Endothelial cell of umbilical vein (primary cell): ENCODE results near the gene TIMM8B. TPM values are rescaled to one million over a fixed set of nuclear protein-coding genes. Genes with fewer than 3 reads are reported as not detected.

Experiments
- BruUV-seq: library from RNA; stranded (reverse); fragments of 400-500 nt; replicated peaks from 2 replicates; lab custom pipeline; 2021; lab: Mats Ljungman, UMichigan
- CTCF ChIA-PET: fragments of 300-600, 350-600 bp; sonication (Branson Sonifier 250); formaldehyde crosslinking; loops from one replicate; lab custom pipeline; 2021; ENCODE audit warnings: antibody characterized with exemption, inconsistent platforms; lab: Charles Lee
- POLR2A ChIA-PET: fragments of 300-600, 350-600 bp; sonication (Branson Sonifier 250); formaldehyde crosslinking; loops from one replicate; lab custom pipeline; 2021; ENCODE audit warnings: antibody characterized with exemption, inconsistent platforms; lab: Charles Lee
- DNase-seq: peaks from one replicate; pipeline ENCODE4 v3.0.0-alpha.2; 2011; ENCODE audit warnings: low read depth, low spot score
- FAIRE-seq: peaks from 2 replicates; lab custom pipeline; 2011; peaks lifted over from hg19 to GRCh38; lab: Jason Lieb, UNC
- H2AFZ ChIP-seq: 2 replicates; pipeline ENCODE4 v1.6.0; 2012; ENCODE audit warnings: low read depth, low read length, control low read depth, inconsistent platforms
- H3K27ac ChIP-seq: 2 replicates; pipeline ENCODE4 v1.5.1; 2011; ENCODE audit warnings: low read depth, mild to moderate bottlenecking, control low read depth, low read length, moderate library complexity; ENCODE audit not compliant: insufficient read depth
- H3K27me3 ChIP-seq, 2 experiments: 2 replicates each; pipeline versions ENCODE4 v1.6.0 to v1.6.1; 2011; ENCODE audit warnings: low read length in 2 of 2, mixed read lengths in 1 of 2; ENCODE audit not compliant: control insufficient read depth in 2 of 2, insufficient read depth in 2 of 2
- H3K36me3 ChIP-seq, 2 experiments: 2 replicates in 1 of 2; 3 replicates in 1 of 2; pipeline ENCODE4 v1.5.1; 2011; ENCODE audit warnings: low read length in 2 of 2, mild to moderate bottlenecking in 1 of 2, moderate library complexity in 1 of 2; ENCODE audit not compliant: control insufficient read depth in 2 of 2, insufficient read depth in 2 of 2; ENCODE audit errors: extremely low read depth in 1 of 2
- H3K4me1 ChIP-seq: 3 replicates; pipeline ENCODE4 v1.5.1; 2011; ENCODE audit warnings: mild to moderate bottlenecking, low read length; ENCODE audit not compliant: control insufficient read depth, insufficient read depth; ENCODE audit errors: extremely low read depth
- H3K4me2 ChIP-seq: 2 replicates; pipeline ENCODE4 v1.6.1; 2011; ENCODE audit warnings: low read length, control low read depth, mixed read lengths; ENCODE audit not compliant: insufficient read depth
- H3K4me3 ChIP-seq, 3 experiments: fragments of 200-600 bp in 1 of 3; sonication (generic), shearing (Covaris generic) in 1 of 3; replicated peaks in 1 of 3; 2 replicates each; pipeline ENCODE4 v1.5.1; 2011 to 2016; ENCODE audit warnings: control low read depth in 3 of 3, low read length in 3 of 3, mild to moderate bottlenecking in 2 of 3, inconsistent platforms in 1 of 3, low read depth in 1 of 3, moderate library complexity in 1 of 3; ENCODE audit not compliant: insufficient read depth in 1 of 3
- H3K79me2 ChIP-seq: 2 replicates; pipeline ENCODE4 v1.6.0; 2012; ENCODE audit warnings: low read length, inconsistent platforms; ENCODE audit not compliant: control insufficient read depth, insufficient read depth
- H3K9ac ChIP-seq: replicated peaks from 2 replicates; pipeline ENCODE3; 2011; ENCODE audit warnings: low read length, control low read depth; ENCODE audit not compliant: insufficient read depth; ENCODE audit errors: extremely low read depth
- H3K9me1 ChIP-seq: replicated peaks from 3 replicates; pipeline ENCODE4 v1.6.0; 2011; ENCODE audit warnings: mild to moderate bottlenecking, low read length; ENCODE audit not compliant: control insufficient read depth, insufficient read depth; ENCODE audit errors: extremely low read depth
- H3K9me3 ChIP-seq: replicated peaks from 2 replicates; pipeline ENCODE4 v1.5.1; 2012; ENCODE audit warnings: low read length, inconsistent platforms; ENCODE audit not compliant: control insufficient read depth, insufficient read depth
- H4K20me1 ChIP-seq: replicated peaks from 2 replicates; pipeline ENCODE3; 2011; ENCODE audit warnings: mild to moderate bottlenecking, low read length; ENCODE audit not compliant: control insufficient read depth, insufficient read depth; ENCODE audit errors: extremely low read depth
- CTCF ChIP-seq, 2 donors: IDR thresholded peaks; 1 replicate in 1 of 2; 2 replicates in 1 of 2; pipeline ENCODE4 v1.5.1; 2011; ENCODE audit warnings: low read length in 2 of 2, mild to moderate bottlenecking in 2 of 2, moderate library complexity in 2 of 2, control low read depth in 1 of 2, inconsistent platforms in 1 of 2, low read depth in 1 of 2; ENCODE audit not compliant: insufficient read depth in 1 of 2; ENCODE audit errors: extremely low read depth in 1 of 2
- EZH2 ChIP-seq: IDR thresholded peaks from 2 replicates; pipeline ENCODE4 v1.6.1; 2012; ENCODE audit warnings: borderline replicate concordance, low read depth, mild to moderate bottlenecking, moderate library complexity, low read length, inconsistent platforms; ENCODE audit not compliant: severe bottlenecking
- FOS ChIP-seq: IDR thresholded peaks from 2 replicates; pipeline ENCODE4 v1.6.1; 2011; ENCODE audit warnings: mild to moderate bottlenecking, low read length, moderate library complexity, borderline replicate concordance; ENCODE audit not compliant: insufficient read depth
- GATA2 ChIP-seq: IDR thresholded peaks from 2 replicates; pipeline ENCODE4 v1.7.0; 2011; ENCODE audit warnings: low read depth, mild to moderate bottlenecking, moderate library complexity, mixed read lengths, low read length; ENCODE audit not compliant: insufficient read length, insufficient read depth
- JUN ChIP-seq: IDR thresholded peaks from 2 replicates; pipeline ENCODE4 v1.6.1; 2011; ENCODE audit warnings: borderline replicate concordance, low read depth; ENCODE audit not compliant: insufficient read length, insufficient read depth
- MAX ChIP-seq: IDR thresholded peaks from 2 replicates; pipeline ENCODE4 v1.6.1; 2011; ENCODE audit not compliant: insufficient read depth, insufficient read length
- MYC ChIP-seq: IDR thresholded peaks from one replicate; pipeline ENCODE4 v1.6.1; 2011; ENCODE audit warnings: mild to moderate bottlenecking, low read depth, low read length
- POLR2A ChIP-seq: IDR thresholded peaks from 2 replicates; pipeline ENCODE4 v1.6.1; 2012; ENCODE audit warnings: low read depth, mild to moderate bottlenecking, control low read depth, low read length
- POLR2AphosphoS5 ChIP-seq: IDR thresholded peaks from 2 replicates; pipeline ENCODE4 v1.6.1; 2012; ENCODE audit warnings: low read depth, mild to moderate bottlenecking, control low read depth, low read length, moderate library complexity; ENCODE audit not compliant: insufficient read depth
- dilution Hi-C: fragments of 300-500 bp; cut with MboI; formaldehyde crosslinking; loops from one replicate; pipeline ENCODE4 v1.15.0; 2019; ENCODE audit warnings: low sequenced_read_pairs; ENCODE audit not compliant: extremely low pct_ligation_motif_present
- intact Hi-C: fragments of 100-400 bp; cut with micrococcal nuclease; formaldehyde crosslinking; loops from one replicate; pipeline ENCODE4 v1.10.0; 2022
- polyA plus RNA-seq, 4 experiments: library from polyadenylated mRNA; depleted of rRNA in 3 of 4; stranded (reverse) in 3 of 4; unstranded in 1 of 4; fragments of >200 nt; gene quantifications; 2 replicates each; pipeline versions ENCODE4 v1.2.1 to v1.2.3, GENCODE V29; 2011 to 2012; ENCODE audit warnings: missing spikeins in 1 of 4
- total RNA-seq: library from RNA; stranded (reverse); gene quantifications from 2 replicates; pipeline ENCODE4 v1.2.3, GENCODE V29; 2021

TIMM8B gene
- total and polyA plus RNA-seq, 2 donors (not counting 3 experiments of a cell fraction or from before 2014, with no cell fraction given) = 77.0 to 110 TPM

DNA sequence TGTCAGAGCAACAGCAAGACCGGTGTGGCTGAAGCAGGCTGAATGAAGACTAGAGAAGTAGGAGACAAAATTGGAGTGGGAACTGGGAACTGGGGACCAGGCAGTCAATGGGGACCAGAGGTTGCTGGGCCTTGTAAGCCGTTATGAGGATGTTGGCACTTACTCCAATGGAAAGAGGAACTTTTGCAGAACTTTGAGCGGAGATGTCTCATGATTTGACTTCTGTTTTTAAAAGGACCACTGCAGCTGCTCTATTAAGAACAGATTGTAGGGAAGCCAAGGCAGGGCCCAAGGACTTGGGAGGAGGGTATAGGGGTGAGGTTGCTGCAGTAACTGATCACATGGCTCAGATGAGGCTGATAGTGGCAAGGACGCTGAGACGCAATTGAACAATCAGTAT, 43.1 kb upstream of the TIMM8B start:
- H3K4me1 ChIP-seq = peaks cover 10% of the 10 kb centered on the region
- DNase-seq (no peak), FAIRE-seq (no peak)
- no peak overlapping the region for H3K27ac ChIP-seq
- H3K4me3 ChIP-seq = no peak overlapping the region
- H2AFZ ChIP-seq = no peak overlapping the region
- no peak overlapping the region for H3K9ac ChIP-seq
- intact Hi-C loops = no loop called here
- no TSS peak for BruUV-seq
- no peaks in the 10 kb centered on the region for H3K36me3 ChIP-seq
- H3K79me2 ChIP-seq = no peaks in the 10 kb centered on the region
- TF ChIP-seq GATA2 (no peak), POLR2AphosphoS5 (no peak), POLR2A (no peak), MAX (no peak), FOS (no peak), CTCF (IDR thresholded peaks at IDR 0.05; ENCODE audit: extremely low read depth in 1 of 2, insufficient read depth in 1 of 2, low read depth in 1 of 2, low read length in 2 of 2) (no peak), EZH2 (no peak), JUN (no peak), MYC (no peak)
- POLR2A ChIA-PET = no interaction called here
- no peaks in the 10 kb centered on the region for H3K27me3 ChIP-seq
- dilution Hi-C loops = no loop called here
- H4K20me1 ChIP-seq = no peaks in the 10 kb centered on the region
- CTCF ChIA-PET = interaction anchor here (1.0 to 1.3 kb wide), 3 partner anchors 16 to 28 kb away, joined by 3 to 6 read pairs (median 5); no protein-coding TSS in a partner anchor
- no peak overlapping the region for H3K4me2 ChIP-seq
- no peaks in the 10 kb centered on the region for H3K9me3 ChIP-seq
- no peaks in the 10 kb centered on the region for H3K9me1 ChIP-seq
